ENCODE results near the gene ZC3HAV1.
"Not testable (repeated sequence)": the region's sequence is repeated elsewhere in the genome, so short reads cannot be mapped to it uniquely, and the experiment has no call there.

Gene ZC3HAV1

GRCh38 chr7:139049936-139050335 lies 59.6 kb downstream of the ZC3HAV1 start:
- no peak for DNase-seq (ENCODE audit: low spot score)

GRCh38 chr7:139049111-139049510 lies 60.4 kb downstream of the ZC3HAV1 start:
- no peak for DNase-seq (ENCODE audit: low spot score)

- DNase-seq (ENCODE audit: low spot score): no peak
Measured at GRCh38 chr7:139047970-139048369, 61.5 kb downstream of the ZC3HAV1 start.

GRCh38 chr7:139046143-139046542 lies 63.4 kb downstream of the ZC3HAV1 start:
- no peak for DNase-seq (ENCODE audit: low spot score)

GRCh38 chr7:139044813-139045794 lies 64.4 kb downstream of the ZC3HAV1 start:
- DNase-seq (ENCODE audit: low spot score): no peak

- DNase-seq (ENCODE audit: low spot score): no peak
Measured at GRCh38 chr7:139043823-139044812, 65.4 kb downstream of the ZC3HAV1 start.

GRCh38 chr7:139041378-139042085 lies 68.0 kb downstream of the ZC3HAV1 start:
- DNase-seq (ENCODE audit: low spot score): no peak

- DNase-seq (ENCODE audit: low spot score): no peak
Measured at GRCh38 chr7:139038691-139039090, 70.8 kb downstream of the ZC3HAV1 start.

GRCh38 chr7:139036901-139037300 lies 72.6 kb downstream of the ZC3HAV1 start:
- DNase-seq (ENCODE audit: low spot score): no peak

GRCh38 chr7:139035586-139036353 lies 73.8 kb downstream of the ZC3HAV1 start, which contains the start of gene ZC3HAV1L:
TSS of gene ZC3HAV1L (minus strand) at chr7:139036042. CDS start at chr7:139036017, 25 bp downstream.
- peak; percentile 92 for DNase-seq (ENCODE audit: low spot score)

- peak; percentile 71 for DNase-seq (ENCODE audit: low spot score)
Measured at GRCh38 chr7:139034855-139035585, 74.5 kb downstream of the ZC3HAV1 start.

GRCh38 chr7:139034336-139034735 lies 75.2 kb downstream of the ZC3HAV1 start:
- no peak for DNase-seq (ENCODE audit: low spot score)

GRCh38 chr7:139033346-139034114 lies 76.0 kb downstream of the ZC3HAV1 start:
- no peak for DNase-seq (ENCODE audit: low spot score)

- no peak for DNase-seq (ENCODE audit: low spot score)
Measured at GRCh38 chr7:139032473-139032872, 77.0 kb downstream of the ZC3HAV1 start.

- no peak for DNase-seq (ENCODE audit: low spot score)
Measured at GRCh38 chr7:139029353-139029752, 80.2 kb downstream of the ZC3HAV1 start.

GRCh38 chr7:139026551-139026950 lies 83.0 kb downstream of the ZC3HAV1 start:
- no peak for DNase-seq (ENCODE audit: low spot score)

GRCh38 chr7:139025861-139026260 lies 83.7 kb downstream of the ZC3HAV1 start:
- DNase-seq (ENCODE audit: low spot score): not testable (repeated sequence)

GRCh38 chr7:139023076-139023475 lies 86.4 kb downstream of the ZC3HAV1 start:
- no peak for DNase-seq (ENCODE audit: low spot score)

- no peak for DNase-seq (ENCODE audit: low spot score)
Measured at GRCh38 chr7:139022286-139022685, 87.2 kb downstream of the ZC3HAV1 start.
